Activated naive CD8-positive, alpha-beta T cell treated with anti-CD3 and anti-CD28 coated beads, Interleukin-2, amount 10 ng/mL, durations not matched to agents 7 days and 5 days (primary cell): Measurements from ENCODE around the gene CCDC172. TPM values are rescaled to one million over a fixed set of nuclear protein-coding genes. Genes with fewer than 3 reads are reported as not detected.
"Not testable (repeated sequence)": the region's sequence is repeated elsewhere in the genome, so short reads cannot be mapped to it uniquely, and the experiment has no call there.

Experiments
- ATAC-seq: fragments of 150-1000 bp; cut with Tn5 transposase; one replicate; pipeline ENCODE4 v1.10.0; 2021; ENCODE audit warnings: low read depth, moderate library complexity
- POLR2A ChIA-PET: fragments of 350-600 bp; sonication (Branson Sonifier 250); formaldehyde crosslinking; loops from one replicate; lab custom pipeline; 2021; ENCODE audit warnings: antibody characterized with exemption; lab: Charles Lee
- DNase-seq: peaks from one replicate; pipeline ENCODE4 v3.0.0; 2021
- H3K27ac Mint-ChIP-seq: one replicate; pipeline ENCODE4 v1.8.0; 2022; ENCODE audit warnings: mild to moderate bottlenecking, mixed read lengths
- H3K27me3 Mint-ChIP-seq: one replicate; pipeline ENCODE4 v1.8.0; 2022; ENCODE audit warnings: mild to moderate bottlenecking, moderate library complexity, mixed read lengths
- H3K36me3 Mint-ChIP-seq: one replicate; pipeline ENCODE4 v1.8.0; 2021; ENCODE audit warnings: mild to moderate bottlenecking, mixed read lengths
- H3K4me1 Mint-ChIP-seq: one replicate; pipeline ENCODE4 v1.8.0; 2021; ENCODE audit warnings: mixed read lengths
- H3K4me3 Mint-ChIP-seq: one replicate; pipeline ENCODE4 v1.8.0; 2022; ENCODE audit warnings: mild to moderate bottlenecking, moderate library complexity, mixed read lengths
- H3K9me3 Mint-ChIP-seq: one replicate; pipeline ENCODE4 v1.8.0; 2021; ENCODE audit warnings: mixed read lengths
- total RNA-seq, 2 experiments: library from RNA; stranded (reverse); gene quantifications; one replicate each; pipeline ENCODE4 v1.2.3, GENCODE V29; 2021

The CCDC172 gene
- total RNA-seq, 2 experiments from 2014 or later: not detected

DNA sequence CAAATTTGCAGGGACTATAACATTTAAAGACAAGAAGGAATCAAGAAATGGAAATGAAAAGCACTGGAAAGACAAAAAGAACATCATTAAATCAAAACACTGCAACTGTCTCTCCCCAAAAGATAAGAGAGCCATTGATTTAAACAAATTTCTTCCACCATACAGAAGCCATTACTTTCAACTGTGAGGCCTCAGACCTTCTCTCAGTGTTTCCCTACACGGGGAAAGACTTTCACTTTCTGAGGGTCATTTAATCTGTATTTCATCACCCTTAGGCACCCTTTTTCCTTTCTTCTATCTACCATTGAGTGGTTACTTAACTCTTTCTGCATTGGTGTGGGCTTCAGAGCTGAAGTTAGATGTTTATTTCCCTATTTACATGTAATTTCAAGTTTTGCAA is 47.5 kb downstream of the CCDC172 start:
- Mint-ChIP-seq H3K9me3 (no peaks in the 10 kb centered on the region), H3K4me3 (no peak overlapping the region), H3K36me3 (no peaks in the 10 kb centered on the region), H3K27ac (no peak overlapping the region), H3K4me1 (no peaks in the 10 kb centered on the region), H3K27me3 (no peaks in the 10 kb centered on the region)
- POLR2A ChIA-PET: no interaction called here
- DNase-seq: no peak
- no peak for ATAC-seq

DNA sequence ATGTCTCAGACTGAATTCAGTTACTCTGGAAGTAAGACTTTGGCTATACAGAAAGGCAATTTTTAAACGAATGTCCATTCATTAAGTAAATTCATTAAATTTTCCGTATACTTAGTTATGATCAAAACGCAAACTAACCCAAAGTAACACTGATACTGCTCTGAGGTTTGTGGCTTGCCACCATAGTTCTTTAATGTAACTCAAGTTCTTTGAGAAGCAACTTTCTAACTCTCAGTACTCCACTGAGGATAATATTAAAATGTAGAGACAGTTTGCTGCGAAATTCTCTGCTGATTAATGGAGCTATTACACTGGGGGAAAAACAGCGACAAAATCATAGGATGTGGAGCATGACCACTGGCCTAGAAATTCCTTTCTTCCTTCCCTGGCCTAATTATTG is 58.0 kb downstream of the CCDC172 start:
- no peaks in the 10 kb centered on the region for H3K36me3 Mint-ChIP-seq
- H3K4me1 Mint-ChIP-seq: no peaks in the 10 kb centered on the region
- no peak overlapping the region for H3K4me3 Mint-ChIP-seq
- H3K27ac Mint-ChIP-seq: no peak overlapping the region
- H3K27me3 Mint-ChIP-seq: peaks cover 2% of the 10 kb centered on the region
- no peak for ATAC-seq
- POLR2A ChIA-PET: no interaction called here
- DNase-seq: no peak
- no peaks in the 10 kb centered on the region for H3K9me3 Mint-ChIP-seq

DNA sequence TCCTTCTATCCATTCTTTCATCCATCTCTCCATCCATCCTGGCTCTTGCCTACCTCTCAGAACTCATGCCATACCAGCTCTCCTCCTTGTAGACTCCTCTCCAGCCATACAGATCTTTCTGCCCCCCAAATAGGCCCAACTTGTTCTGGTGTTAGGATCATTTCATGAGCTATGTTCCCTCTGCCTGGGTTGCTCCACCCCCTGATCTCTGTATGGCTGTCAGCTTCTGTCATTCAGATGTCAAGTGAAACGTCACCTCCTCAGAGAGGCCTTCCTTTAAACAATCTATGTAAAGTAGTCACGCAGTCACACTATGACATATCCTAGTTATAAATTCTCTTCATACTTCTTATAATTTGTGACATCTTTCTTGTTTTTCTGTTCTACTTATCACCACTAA is 61.1 kb downstream of the CCDC172 start:
- DNase-seq: no peak
- Mint-ChIP-seq H3K36me3 (no peaks in the 10 kb centered on the region), H3K4me3 (no peak overlapping the region), H3K4me1 (no peaks in the 10 kb centered on the region), H3K9me3 (no peaks in the 10 kb centered on the region), H3K27ac (no peak overlapping the region), H3K27me3 (peaks cover 5% of the 10 kb centered on the region)
- POLR2A ChIA-PET: no interaction called here
- no peak for ATAC-seq

GRCh38 chr10:116385994-116386809 is 62.0 kb downstream of the CCDC172 start:
- DNase-seq (no peak), ATAC-seq (no peak)
- POLR2A ChIA-PET: no interaction called here
- peaks cover 5% of the 10 kb centered on the region for H3K27me3 Mint-ChIP-seq
- no peaks in the 10 kb centered on the region for H3K4me1 Mint-ChIP-seq
- no peak overlapping the region for H3K27ac Mint-ChIP-seq
- H3K4me3 Mint-ChIP-seq: no peak overlapping the region
- H3K36me3 Mint-ChIP-seq: no peaks in the 10 kb centered on the region
- H3K9me3 Mint-ChIP-seq: no peaks in the 10 kb centered on the region

DNA sequence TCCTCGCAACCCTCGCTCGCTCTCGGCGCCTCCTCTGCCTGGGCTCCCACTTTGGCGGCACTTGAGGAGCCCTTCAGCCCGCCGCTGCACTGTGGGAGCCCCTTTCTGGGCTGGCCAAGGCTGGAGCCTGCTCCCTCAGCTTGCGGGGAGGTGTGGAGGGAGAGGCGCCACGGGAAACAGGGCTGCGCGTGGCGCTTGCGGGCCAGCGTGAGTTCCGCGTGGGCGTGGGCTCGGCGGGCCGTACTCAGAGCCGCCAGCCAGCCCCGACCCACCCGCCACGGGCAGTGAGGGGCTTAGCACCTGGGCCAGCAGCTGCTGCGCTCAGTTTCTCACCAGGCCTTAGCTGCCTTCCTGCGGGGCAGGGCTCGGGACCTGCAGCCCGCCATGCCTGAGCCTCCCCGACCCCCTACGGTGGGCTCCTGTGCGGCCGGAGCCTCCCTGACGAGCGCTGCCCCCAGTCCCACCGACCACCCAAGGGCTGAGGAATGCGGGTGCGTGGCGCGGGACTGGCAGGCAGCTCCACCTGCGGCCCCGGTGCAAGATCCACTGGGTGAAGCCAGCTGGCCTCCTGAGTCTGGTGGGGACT is 69.1 kb downstream of the CCDC172 start:
- H3K27me3 Mint-ChIP-seq, H3K9me3 Mint-ChIP-seq, H3K36me3 Mint-ChIP-seq, H3K27ac Mint-ChIP-seq, DNase-seq, H3K4me1 Mint-ChIP-seq, ATAC-seq, H3K4me3 Mint-ChIP-seq, POLR2A ChIA-PET: not testable (repeated sequence)

DNA sequence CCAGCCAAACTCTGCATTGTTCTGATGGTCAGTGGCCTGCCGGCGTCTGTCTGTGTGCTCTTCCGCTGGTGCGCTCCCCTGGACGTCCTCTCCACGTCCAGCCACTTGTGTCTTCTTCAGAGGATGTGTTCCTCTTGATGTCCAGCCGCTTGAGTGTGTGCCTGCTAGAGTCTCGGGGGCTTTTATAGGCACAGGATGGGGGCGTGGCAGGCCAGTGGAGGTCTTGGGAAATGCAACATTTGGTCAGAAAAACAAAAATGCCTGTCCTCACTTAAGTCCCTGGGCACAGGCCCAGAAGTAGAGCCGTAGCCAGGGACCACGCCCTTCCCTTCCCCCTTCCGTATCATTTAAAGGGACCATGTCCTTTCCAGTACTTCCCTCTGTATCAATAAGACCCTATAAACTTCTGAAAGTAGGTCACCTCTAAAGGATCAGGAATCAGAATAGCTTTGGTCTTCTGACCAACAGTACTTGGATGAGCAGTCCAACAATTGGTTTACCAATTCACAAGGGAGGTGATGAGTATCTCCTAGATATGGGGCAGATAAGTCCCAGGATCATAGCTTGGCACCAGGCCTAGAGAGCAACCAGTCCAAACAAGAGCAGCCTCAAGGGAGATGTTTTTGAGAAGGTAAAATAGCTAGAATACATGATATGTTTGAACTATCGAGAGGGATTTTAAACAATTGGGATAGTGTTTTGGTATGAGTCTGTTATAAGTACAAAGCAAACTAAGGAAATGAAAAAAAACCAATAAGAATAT is 71.2 kb downstream of the CCDC172 start:
- no peak for ATAC-seq
- Mint-ChIP-seq H3K4me3 (no peak overlapping the region), H3K4me1 (no peaks in the 10 kb centered on the region), H3K27ac (no peak overlapping the region), H3K27me3 (no peaks in the 10 kb centered on the region), H3K9me3 (no peaks in the 10 kb centered on the region), H3K36me3 (no peaks in the 10 kb centered on the region)
- no peak for DNase-seq
- POLR2A ChIA-PET: no interaction called here

DNA sequence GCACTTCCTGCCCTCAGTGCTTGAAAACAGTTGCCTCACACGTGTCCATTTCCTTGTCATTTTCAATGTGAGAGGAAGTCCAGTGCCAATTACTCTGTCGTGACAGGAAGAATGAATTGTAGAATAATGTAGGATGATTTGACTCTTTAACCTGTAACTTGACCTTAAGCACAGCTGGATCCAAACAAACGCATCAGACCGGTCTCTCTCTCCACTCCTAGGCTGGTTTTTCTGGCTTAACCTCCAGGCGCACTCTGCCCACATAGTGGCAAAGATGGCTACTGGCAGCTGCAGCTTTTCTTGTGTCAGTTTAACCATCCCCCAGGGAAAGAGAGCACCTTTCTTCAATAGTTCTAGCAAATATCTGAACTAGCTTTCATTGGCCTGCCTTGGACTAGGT is 74.0 kb downstream of the CCDC172 start:
- DNase-seq: no peak
- H3K27me3 Mint-ChIP-seq: no peaks in the 10 kb centered on the region
- POLR2A ChIA-PET: no interaction called here
- no peaks in the 10 kb centered on the region for H3K4me1 Mint-ChIP-seq
- no peak for ATAC-seq
- H3K9me3 Mint-ChIP-seq: no peaks in the 10 kb centered on the region
- H3K4me3 Mint-ChIP-seq: no peak overlapping the region
- no peak overlapping the region for H3K27ac Mint-ChIP-seq
- H3K36me3 Mint-ChIP-seq: no peaks in the 10 kb centered on the region

GRCh38 chr10:116402858-116403257 is 78.6 kb downstream of the CCDC172 start:
- no peaks in the 10 kb centered on the region for H3K27me3 Mint-ChIP-seq
- no peaks in the 10 kb centered on the region for H3K9me3 Mint-ChIP-seq
- H3K4me1 Mint-ChIP-seq: no peaks in the 10 kb centered on the region
- no peak overlapping the region for H3K4me3 Mint-ChIP-seq
- H3K36me3 Mint-ChIP-seq: no peaks in the 10 kb centered on the region
- H3K27ac Mint-ChIP-seq: no peak overlapping the region
- POLR2A ChIA-PET: no interaction called here
- ATAC-seq (no peak), DNase-seq (no peak)

DNA sequence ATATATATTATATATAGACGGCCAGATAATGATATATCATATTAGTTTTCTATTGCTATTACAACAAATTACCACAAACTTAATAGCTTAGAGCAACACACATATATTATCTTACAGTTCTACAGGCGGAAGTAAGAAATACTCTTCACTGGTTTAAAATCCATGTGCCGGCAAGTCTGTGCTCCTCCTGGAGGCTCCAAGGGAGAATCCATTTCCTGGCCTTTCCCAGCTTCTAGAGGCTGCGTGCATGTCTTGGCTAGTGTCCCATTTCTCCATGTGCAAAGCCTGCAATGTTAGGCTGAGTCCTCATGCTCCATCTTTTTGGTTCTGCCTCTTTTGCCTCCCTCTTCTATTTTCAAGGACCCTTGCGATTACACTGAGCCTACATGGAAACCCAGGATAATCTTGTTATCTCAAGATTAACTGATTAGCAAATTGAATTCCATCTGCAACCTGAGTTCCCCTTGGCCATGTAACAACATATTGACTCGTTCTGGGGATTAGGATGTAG is 79.5 kb downstream of the CCDC172 start:
- H3K4me3 Mint-ChIP-seq: no peak overlapping the region
- DNase-seq (no peak), ATAC-seq (no peak)
- H3K27ac Mint-ChIP-seq: no peak overlapping the region
- H3K36me3 Mint-ChIP-seq: no peaks in the 10 kb centered on the region
- POLR2A ChIA-PET: no interaction called here
- H3K4me1 Mint-ChIP-seq: no peaks in the 10 kb centered on the region
- H3K27me3 Mint-ChIP-seq: no peaks in the 10 kb centered on the region
- H3K9me3 Mint-ChIP-seq: no peaks in the 10 kb centered on the region

DNA sequence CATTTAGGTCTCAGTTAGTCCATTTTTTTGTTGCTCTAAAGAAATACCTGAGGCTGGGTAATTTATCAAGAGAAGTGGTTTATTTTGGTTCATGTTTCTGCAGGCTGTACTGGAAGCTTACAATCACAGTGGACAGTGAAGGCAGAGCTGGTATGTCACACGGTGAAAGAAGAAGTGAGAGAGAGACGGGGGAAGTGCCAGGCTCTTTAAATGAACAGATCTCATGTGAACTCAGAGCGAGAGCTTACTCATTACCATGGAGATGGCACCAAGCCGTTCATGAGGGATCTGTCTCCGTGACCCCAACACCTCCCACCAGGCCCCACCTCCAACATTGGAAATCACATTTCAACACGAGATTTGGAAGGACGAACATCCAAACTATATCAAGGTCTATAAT is 84.5 kb downstream of the CCDC172 start:
- no peaks in the 10 kb centered on the region for H3K4me1 Mint-ChIP-seq
- POLR2A ChIA-PET: no interaction called here
- ATAC-seq (no peak), DNase-seq (no peak)
- H3K27me3 Mint-ChIP-seq: peaks cover 1% of the 10 kb centered on the region
- peaks cover 2% of the 10 kb centered on the region for H3K9me3 Mint-ChIP-seq
- H3K4me3 Mint-ChIP-seq: no peak overlapping the region
- no peaks in the 10 kb centered on the region for H3K36me3 Mint-ChIP-seq
- no peak overlapping the region for H3K27ac Mint-ChIP-seq

DNA sequence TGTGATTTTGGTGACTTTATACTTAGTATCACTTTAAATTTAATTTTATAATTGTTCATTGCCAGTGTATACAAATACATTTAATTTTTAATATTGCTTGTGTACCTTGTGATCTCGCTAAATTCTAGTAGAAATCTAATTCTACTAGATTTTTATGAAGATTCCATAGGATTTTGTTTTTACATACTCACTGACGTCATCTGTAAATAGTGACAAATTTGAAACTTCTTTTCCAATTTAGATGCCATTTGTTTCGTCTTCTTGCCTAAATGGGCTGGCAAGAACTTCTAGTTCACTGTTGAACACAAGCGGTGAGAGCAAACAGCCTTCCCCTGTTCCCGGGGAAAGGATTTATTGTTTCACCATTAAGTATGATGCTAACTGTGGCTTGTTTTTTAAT is 86.1 kb downstream of the CCDC172 start:
- no peak for DNase-seq
- peaks cover 1% of the 10 kb centered on the region for H3K27me3 Mint-ChIP-seq
- H3K9me3 Mint-ChIP-seq: peaks cover 2% of the 10 kb centered on the region
- no peak overlapping the region for H3K4me3 Mint-ChIP-seq
- POLR2A ChIA-PET: no interaction called here
- no peak overlapping the region for H3K27ac Mint-ChIP-seq
- ATAC-seq: no peak
- no peaks in the 10 kb centered on the region for H3K36me3 Mint-ChIP-seq
- H3K4me1 Mint-ChIP-seq: no peaks in the 10 kb centered on the region

GRCh38 chr10:116417821-116418220 is 93.6 kb downstream of the CCDC172 start:
- Mint-ChIP-seq H3K4me3 (no peak overlapping the region), H3K4me1 (no peaks in the 10 kb centered on the region), H3K27ac (no peak overlapping the region), H3K9me3 (no peaks in the 10 kb centered on the region), H3K27me3 (no peaks in the 10 kb centered on the region), H3K36me3 (no peaks in the 10 kb centered on the region)
- no peak for DNase-seq
- ATAC-seq: no peak
- POLR2A ChIA-PET: no interaction called here

DNA sequence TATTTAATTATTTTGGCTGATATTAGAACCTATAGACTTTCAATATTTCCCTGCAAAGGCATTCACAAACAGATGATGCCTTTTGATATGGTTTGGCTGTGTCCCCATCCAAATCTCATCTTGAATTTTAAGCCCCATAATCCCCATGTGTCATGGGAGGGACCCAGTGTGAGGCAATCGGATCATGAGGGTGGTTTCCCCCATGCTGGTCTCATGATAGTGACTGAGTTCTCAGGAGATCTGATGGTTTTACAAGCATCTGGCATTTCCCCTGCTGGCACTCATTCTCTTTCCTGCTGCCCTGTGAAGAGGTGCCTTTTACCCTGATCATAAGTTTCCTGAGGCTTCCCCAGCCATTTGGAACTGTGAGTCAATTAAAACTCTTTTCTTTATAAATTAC is 94.1 kb downstream of the CCDC172 start:
- ATAC-seq: no peak
- Mint-ChIP-seq H3K36me3 (no peaks in the 10 kb centered on the region), H3K4me3 (no peak overlapping the region), H3K4me1 (no peaks in the 10 kb centered on the region), H3K27ac (no peak overlapping the region), H3K27me3 (no peaks in the 10 kb centered on the region), H3K9me3 (no peaks in the 10 kb centered on the region)
- POLR2A ChIA-PET: no interaction called here
- DNase-seq: no peak

DNA sequence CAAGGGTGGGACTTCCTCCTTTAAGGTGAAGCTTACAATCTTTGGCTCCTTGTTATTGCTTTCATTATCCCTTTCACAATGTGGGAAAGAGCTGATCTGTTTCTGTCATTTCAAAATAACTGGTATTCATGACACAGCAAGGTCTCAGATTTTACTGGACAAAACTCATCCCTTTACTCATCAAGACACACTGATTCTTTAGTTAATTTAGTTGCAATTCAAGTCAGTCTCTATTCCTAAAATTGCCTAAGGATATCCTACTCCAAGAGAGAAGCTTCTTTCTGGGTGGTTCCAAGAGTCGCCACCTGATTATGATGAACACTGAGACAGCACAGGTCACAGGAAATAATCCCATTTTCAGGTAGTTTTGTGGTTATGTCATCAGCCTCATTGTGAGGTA is 97.6 kb downstream of the CCDC172 start:
- H3K4me3 Mint-ChIP-seq: no peak overlapping the region
- POLR2A ChIA-PET: no interaction called here
- DNase-seq (no peak), ATAC-seq (no peak)
- H3K9me3 Mint-ChIP-seq: no peaks in the 10 kb centered on the region
- H3K4me1 Mint-ChIP-seq: no peaks in the 10 kb centered on the region
- H3K36me3 Mint-ChIP-seq: no peaks in the 10 kb centered on the region
- H3K27ac Mint-ChIP-seq: no peak overlapping the region
- peaks cover 2% of the 10 kb centered on the region for H3K27me3 Mint-ChIP-seq
